ENCODE measurements around the gene HEY2. TPM values are rescaled to one million over a fixed set of nuclear protein-coding genes. Genes with fewer than 3 reads are reported as not detected.

Gene HEY2
- total RNA-seq, 6 donors from 2014 or later, result 1.3 to 3.3 (median 1.8) TPM

- Histone ChIP-seq H3K27ac (no peak overlapping the region), H3K4me1 (peaks cover 16 to 34% (median 20%) of the 10 kb centered on the region in 4 donors), H3K27me3 (peaks cover 0 to 15% (median 6%) of the 10 kb centered on the region in 4 donors), H3K36me3 (no peaks in the 10 kb centered on the region), H3K4me3 (no peak overlapping the region), H3K9me3 (no peaks in the 10 kb centered on the region)
- DNase-seq (no peak), ATAC-seq (ENCODE audit: low FRiP score in 2 of 2) (no peak)
- WGBS, 2 donors, result 79 to 87% methylated on average over 2 of the region's 2 CpGs
- TF ChIP-seq POLR2A (IDR thresholded peaks at IDR 0.05), result no peak
These were observed 3.3 kb downstream of the HEY2 start for GRCh38 chr6:125752773-125753172.

DNA sequence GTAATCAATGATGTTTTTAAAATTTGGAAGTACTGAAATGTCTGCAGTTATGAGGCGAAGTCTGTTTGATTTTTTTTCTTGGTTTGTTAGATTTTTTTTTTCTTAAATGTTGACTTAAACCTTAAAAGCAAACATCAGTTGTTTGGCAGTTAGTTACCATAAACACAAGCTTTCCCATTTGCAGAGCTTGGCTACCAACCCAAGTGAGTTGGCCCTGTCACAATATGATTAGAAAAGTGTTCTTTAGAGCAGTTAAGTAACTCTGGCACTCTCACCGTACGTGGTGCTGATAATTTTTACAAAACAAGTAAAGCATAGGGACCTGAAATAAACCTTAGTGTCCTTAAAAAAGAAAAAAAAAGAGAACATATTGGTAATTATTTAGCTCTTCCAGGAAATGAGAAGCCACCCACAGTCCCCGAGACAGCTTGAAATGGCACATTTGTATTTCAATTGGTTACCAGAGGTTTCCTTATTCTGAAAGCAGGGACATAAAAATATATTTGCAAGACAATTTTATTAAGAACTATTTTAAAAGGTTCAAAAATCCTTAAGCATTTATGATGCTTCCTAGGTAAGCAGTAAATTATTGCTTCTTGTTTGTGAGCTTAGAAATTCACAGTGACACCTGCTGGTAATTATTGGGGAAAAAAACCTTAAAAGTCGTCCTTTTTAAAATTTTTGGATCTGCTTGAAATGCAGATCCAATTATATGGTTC, 3.9 kb downstream of the HEY2 start:
- DNase-seq, result no peak
- peaks cover 0 to 9% (median 2%) of the 10 kb centered on the region in 4 donors for H3K27me3 ChIP-seq
- 35 to 38% methylated on average over 5 of the region's 5 CpGs for WGBS, 2 donors

GRCh38 chr6:125753937-125754259, 4.5 kb downstream of the HEY2 start:
- H3K36me3 ChIP-seq, result no peaks in the 10 kb centered on the region
- TF ChIP-seq POLR2A (IDR thresholded peaks at IDR 0.05) (no peak), EP300 (IDR thresholded peaks at IDR 0.05) (no peak), POLR2AphosphoS5 (IDR thresholded peaks at IDR 0.05) (no peak), CTCF (IDR thresholded peaks at IDR 0.05) (no peak)
- H3K9me3 ChIP-seq, result no peaks in the 10 kb centered on the region
- no peak overlapping the region for H3K27ac ChIP-seq
- H3K4me3 ChIP-seq, result no peak overlapping the region
- DNase-seq (no peak), ATAC-seq (ENCODE audit: low FRiP score in 2 of 2) (no peak)
- H3K4me1 ChIP-seq, result peaks cover 8 to 22% (median 12%) of the 10 kb centered on the region in 4 donors
- peaks cover 0 to 4% (median 2%) of the 10 kb centered on the region in 4 donors for H3K27me3 ChIP-seq

More for the DNA sequence above, 3.9 kb downstream of the HEY2 start:
- H3K36me3 ChIP-seq, result no peaks in the 10 kb centered on the region
- H3K9me3 ChIP-seq, result no peaks in the 10 kb centered on the region
- TF ChIP-seq POLR2AphosphoS5 (IDR thresholded peaks at IDR 0.05), result no peak
- peak in 3 of 6 experiments; percentile 21 to 39 (median 31) for TF ChIP-seq CTCF (IDR thresholded peaks at IDR 0.05)
- H3K27ac ChIP-seq, result no peak overlapping the region
- H3K4me1 ChIP-seq, result peaks cover 13 to 28% (median 16%) of the 10 kb centered on the region in 4 donors
- no peak for ATAC-seq (ENCODE audit: low FRiP score in 2 of 2)
- no peak overlapping the region for H3K4me3 ChIP-seq

DNA sequence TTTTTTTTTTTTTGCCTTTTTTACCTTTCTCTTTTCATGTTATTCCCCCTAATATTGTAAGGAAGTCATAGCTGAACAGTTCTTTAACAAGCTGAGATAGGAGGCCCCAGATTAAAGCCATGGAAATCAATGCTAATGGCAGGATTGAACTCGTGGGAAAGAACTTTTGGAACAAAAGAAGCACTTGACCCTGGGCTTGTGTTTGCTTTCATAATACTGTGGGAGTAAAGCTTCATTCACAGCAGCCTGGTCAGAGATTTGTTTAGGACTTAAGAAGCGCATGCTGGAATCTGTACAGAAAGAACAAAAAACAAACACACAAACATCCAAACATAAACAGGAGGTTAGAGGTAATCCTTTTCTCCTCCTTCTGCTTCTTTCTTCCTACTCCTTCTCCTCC, 5.1 kb downstream of the HEY2 start:
- peaks cover 0 to 5% (median 2%) of the 10 kb centered on the region in 4 donors for H3K36me3 ChIP-seq
- ATAC-seq (ENCODE audit: low FRiP score in 2 of 2), result no peak
- H3K4me3 ChIP-seq, result no peak overlapping the region
- TF ChIP-seq POLR2AphosphoS5 (IDR thresholded peaks at IDR 0.05), result no peak
- TF ChIP-seq POLR2A (IDR thresholded peaks at IDR 0.05), result no peak
- TF ChIP-seq EP300 (IDR thresholded peaks at IDR 0.05), result no peak
- TF ChIP-seq CTCF (IDR thresholded peaks at IDR 0.05), result no peak
- no peaks in the 10 kb centered on the region for H3K9me3 ChIP-seq
- peaks cover 7 to 16% (median 10%) of the 10 kb centered on the region in 4 donors for H3K4me1 ChIP-seq
- no peak for DNase-seq
- WGBS, 2 donors, result 52 to 56% methylated on average over 2 of the region's 2 CpGs
- H3K27ac ChIP-seq, result no peak overlapping the region
- H3K27me3 ChIP-seq, result peaks cover 0 to 4% (median 0%) of the 10 kb centered on the region in 4 donors

- 87 to 90% methylated on average over 36 to 38 of the region's 42 CpGs for WGBS, 2 donors
- no peaks in the 10 kb centered on the region for H3K27me3 ChIP-seq
- TF ChIP-seq CTCF (IDR thresholded peaks at IDR 0.05) (peak in 2 of 6 experiments; percentile 11 to 47), POLR2A (IDR thresholded peaks at IDR 0.05) (no peak)
These were observed 9.9 kb downstream of the HEY2 start for GRCh38 chr6:125759184-125759902.

More at GRCh38 chr6:125759184-125759902, 9.9 kb downstream of the HEY2 start:
- H3K4me1 ChIP-seq, result no peaks in the 10 kb centered on the region
- peaks cover 0 to 7% (median 2%) of the 10 kb centered on the region in 4 donors for H3K36me3 ChIP-seq
- no peaks in the 10 kb centered on the region for H3K9me3 ChIP-seq
- no peak overlapping the region for H3K27ac ChIP-seq
- H3K4me3 ChIP-seq, result no peak overlapping the region
- peak in 1 of 2 donors; percentile 22 for ATAC-seq (ENCODE audit: low FRiP score in 2 of 2)
- DNase-seq, result peak in 1 of 2 donors; percentile 83
